ENCODE results near the gene SFXN1.

DNA sequence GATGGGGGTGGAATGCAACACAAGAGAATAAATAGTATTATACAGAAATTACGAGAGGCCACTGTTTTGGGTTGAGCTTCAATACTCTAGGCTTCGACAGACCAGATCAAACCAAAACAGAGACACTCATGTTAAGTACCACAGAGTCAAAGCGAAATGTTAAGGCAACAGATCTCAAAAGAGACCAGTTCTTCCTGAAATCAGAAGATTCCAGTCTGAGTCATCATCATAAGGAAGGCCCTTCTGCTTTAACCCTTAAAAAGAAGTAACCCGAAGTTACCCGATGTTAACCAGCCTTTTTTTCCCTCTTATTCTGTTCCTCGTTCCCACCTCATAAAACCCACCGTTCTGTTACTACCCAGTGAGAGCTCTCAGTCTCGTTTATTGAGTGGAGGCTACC is 75.9 kb downstream of the SFXN1 start:
- TF ChIP-seq POLR2A (IDR thresholded peaks at IDR 0.05; ENCODE audit: low read depth, low read length) (no peak), POLR2AphosphoS5 (IDR thresholded peaks at IDR 0.05; ENCODE audit: low read depth, low read length) (no peak)

Measured in GM12892 (cell line).